BE2C (cell line): ENCODE results near the gene RAD18.

Source experiments
- DNase-seq: peaks from one replicate; pipeline ENCODE4 v3.0.0-alpha.2; 2020
- H3K27me3 ChIP-seq: fragments of 250-450 bp; sonication (Bioruptor Pico); 2 replicates; pipeline ENCODE4 v1.5.1; 2020; ENCODE audit warnings: mild to moderate bottlenecking
- H3K36me3 ChIP-seq: fragments of 250-450 bp; sonication (Bioruptor Pico); 2 replicates; pipeline ENCODE4 v1.5.1; 2020; ENCODE audit warnings: mild to moderate bottlenecking
- H3K4me1 ChIP-seq: fragments of 250-450 bp; sonication (Bioruptor Pico); 2 replicates; pipeline ENCODE4 v1.5.1; 2020
- H3K4me3 ChIP-seq: 2 replicates; pipeline ENCODE4 v1.5.1; 2011; ENCODE audit warnings: low read depth, low read length
- H3K9me3 ChIP-seq: fragments of 250-450 bp; sonication (Bioruptor Pico); 2 replicates; pipeline ENCODE4 v1.5.1; 2020
- TF ChIP-seq, protein P1 (sequence below): IDR thresholded peaks from 2 replicates; pipeline ENCODE4 v1.5.1; 2012; ENCODE audit warnings: mild to moderate bottlenecking, low read depth, low read length

The RAD18 gene

DNA sequence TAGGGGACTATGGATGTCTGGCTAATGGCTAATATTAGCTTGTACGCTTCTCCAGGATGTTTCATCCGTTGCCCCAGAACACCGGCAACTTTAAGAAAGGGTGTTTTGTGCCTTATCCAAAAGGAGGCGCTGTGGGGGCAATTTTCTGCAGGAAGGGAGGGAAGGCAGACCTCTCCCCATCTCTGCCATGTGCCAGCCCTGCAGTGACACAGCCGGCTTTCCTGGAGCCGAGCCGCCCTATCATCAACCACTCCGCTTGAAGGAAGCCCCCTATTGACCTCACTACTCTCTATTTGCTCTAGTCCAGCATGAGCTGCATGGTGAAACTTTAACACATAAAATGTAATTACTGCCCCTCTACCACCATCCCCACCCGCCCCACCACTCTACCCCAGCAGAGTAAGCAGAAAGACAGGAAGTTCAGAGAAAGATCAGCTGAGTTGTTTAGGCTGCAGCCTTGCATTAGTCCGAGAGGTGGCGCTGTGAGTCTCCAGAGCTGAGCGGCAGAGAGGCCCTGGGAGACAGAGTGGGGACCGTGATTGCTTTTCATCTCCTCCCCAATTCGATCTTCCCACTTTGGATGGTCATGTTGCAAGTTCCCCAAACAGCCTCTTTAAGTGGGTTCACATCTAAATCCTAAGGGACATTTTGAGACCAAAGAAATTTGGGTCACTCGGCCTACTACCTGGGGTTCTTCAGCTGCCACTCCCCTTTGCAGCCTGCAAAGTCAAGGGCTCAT lies 24.5 kb upstream of the RAD18 start:
- no peaks in the 10 kb centered on the region for H3K27me3 ChIP-seq
- H3K4me3 ChIP-seq, result no peak overlapping the region
- H3K36me3 ChIP-seq, result no peaks in the 10 kb centered on the region
- no peaks in the 10 kb centered on the region for H3K4me1 ChIP-seq
- DNase-seq, result peak; percentile 55
- H3K9me3 ChIP-seq, result no peaks in the 10 kb centered on the region
- TF ChIP-seq, protein P1, sequence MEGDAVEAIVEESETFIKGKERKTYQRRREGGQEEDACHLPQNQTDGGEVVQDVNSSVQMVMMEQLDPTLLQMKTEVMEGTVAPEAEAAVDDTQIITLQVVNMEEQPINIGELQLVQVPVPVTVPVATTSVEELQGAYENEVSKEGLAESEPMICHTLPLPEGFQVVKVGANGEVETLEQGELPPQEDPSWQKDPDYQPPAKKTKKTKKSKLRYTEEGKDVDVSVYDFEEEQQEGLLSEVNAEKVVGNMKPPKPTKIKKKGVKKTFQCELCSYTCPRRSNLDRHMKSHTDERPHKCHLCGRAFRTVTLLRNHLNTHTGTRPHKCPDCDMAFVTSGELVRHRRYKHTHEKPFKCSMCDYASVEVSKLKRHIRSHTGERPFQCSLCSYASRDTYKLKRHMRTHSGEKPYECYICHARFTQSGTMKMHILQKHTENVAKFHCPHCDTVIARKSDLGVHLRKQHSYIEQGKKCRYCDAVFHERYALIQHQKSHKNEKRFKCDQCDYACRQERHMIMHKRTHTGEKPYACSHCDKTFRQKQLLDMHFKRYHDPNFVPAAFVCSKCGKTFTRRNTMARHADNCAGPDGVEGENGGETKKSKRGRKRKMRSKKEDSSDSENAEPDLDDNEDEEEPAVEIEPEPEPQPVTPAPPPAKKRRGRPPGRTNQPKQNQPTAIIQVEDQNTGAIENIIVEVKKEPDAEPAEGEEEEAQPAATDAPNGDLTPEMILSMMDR, result peak; percentile 68

DNA sequence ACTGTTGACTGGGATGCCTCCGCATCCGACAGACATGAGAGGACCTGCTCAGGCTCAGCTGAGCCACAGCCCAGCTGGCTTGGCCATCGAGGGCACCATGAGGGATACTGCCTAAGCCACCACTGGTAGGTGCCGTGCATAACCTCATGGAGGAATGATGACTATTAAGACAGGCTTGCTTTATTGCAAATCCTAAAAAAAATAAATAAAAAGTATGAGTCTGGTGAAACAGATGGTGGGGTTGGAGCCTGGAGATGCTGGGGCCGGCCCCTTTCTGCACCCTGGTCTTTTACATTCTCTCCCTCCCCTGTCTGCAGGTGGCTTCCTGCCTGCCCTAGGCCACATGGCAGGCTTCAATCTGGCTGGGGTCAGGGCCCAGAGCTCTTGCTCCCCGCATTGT lies 24.0 kb upstream of the RAD18 start:
- H3K4me3 ChIP-seq, result no peak overlapping the region
- no peak for DNase-seq
- H3K4me1 ChIP-seq, result no peaks in the 10 kb centered on the region
- no peaks in the 10 kb centered on the region for H3K9me3 ChIP-seq
- TF ChIP-seq, protein P1, result no peak
- no peaks in the 10 kb centered on the region for H3K27me3 ChIP-seq
- no peaks in the 10 kb centered on the region for H3K36me3 ChIP-seq

DNA sequence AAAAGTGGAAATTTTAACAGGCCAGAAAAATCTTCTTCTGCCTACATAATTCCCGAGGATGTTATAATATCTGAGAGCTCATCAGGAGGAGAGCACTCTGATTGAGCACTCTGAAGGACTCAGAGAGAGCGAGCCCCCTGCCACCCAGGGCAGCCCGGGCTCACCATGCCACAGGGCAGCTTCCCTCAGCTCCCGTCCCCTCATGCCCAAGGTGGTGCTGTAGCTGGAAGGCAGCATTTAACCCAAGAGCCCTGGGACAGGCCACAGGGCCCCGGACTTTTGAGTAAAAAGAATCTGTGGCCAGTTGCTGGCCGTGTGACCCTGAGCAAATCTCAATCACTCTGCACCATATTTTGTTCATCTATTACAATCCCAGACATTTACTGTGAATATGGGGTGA lies 23.5 kb upstream of the RAD18 start:
- Histone ChIP-seq H3K27me3 (no peaks in the 10 kb centered on the region), H3K4me3 (no peak overlapping the region)
- TF ChIP-seq, protein P1, result no peak

DNA sequence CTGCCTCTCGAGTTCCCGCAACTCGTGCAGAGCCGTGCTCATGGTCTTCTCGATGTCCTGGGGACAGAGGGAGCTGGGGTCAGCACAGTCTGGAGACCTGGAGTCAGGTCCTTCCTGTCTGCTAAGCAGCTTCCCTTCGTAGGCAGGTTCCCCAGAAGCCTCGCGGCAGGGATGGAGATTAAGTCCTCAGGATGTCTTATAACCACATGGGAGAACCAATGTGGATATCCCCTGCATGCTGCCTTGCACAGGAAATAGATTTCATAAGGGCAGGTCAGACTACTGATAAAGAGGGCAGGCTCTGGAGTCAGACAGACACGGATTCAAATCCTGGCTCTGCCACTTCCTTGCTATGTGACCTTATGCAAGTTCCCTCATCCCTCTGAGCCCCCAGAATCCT lies 22.6 kb upstream of the RAD18 start:
- no peak for DNase-seq
- TF ChIP-seq, protein P1, result no peak
- Histone ChIP-seq H3K9me3 (no peaks in the 10 kb centered on the region), H3K36me3 (no peaks in the 10 kb centered on the region), H3K4me1 (no peaks in the 10 kb centered on the region), H3K4me3 (no peak overlapping the region), H3K27me3 (no peaks in the 10 kb centered on the region)

More for the DNA sequence above, 23.5 kb upstream of the RAD18 start:
- Histone ChIP-seq H3K4me1 (no peaks in the 10 kb centered on the region), H3K9me3 (no peaks in the 10 kb centered on the region), H3K36me3 (no peaks in the 10 kb centered on the region)
- DNase-seq, result no peak

DNA sequence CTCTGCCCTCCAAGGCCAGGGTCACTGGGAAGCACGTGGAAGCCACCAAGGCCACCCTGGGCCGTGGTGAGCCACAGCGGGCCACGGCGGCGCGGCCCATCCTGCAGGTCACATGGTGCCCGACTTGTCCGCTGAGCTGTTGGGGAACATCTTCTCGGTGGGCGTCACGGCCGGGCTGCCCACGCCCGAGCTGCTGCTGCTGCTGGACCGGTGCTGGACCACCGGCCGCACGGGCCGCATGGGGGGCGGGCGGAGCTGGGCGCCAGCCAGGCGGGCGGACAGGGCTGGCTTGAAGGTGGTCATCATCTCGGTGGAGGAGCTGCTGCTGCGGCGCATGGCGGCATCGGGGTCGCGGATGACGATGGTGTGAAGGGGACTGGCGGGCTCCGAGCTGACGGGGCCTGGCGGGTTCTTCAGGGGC lies 22.1 kb upstream of the RAD18 start:
- Histone ChIP-seq H3K4me3 (no peak overlapping the region), H3K27me3 (no peaks in the 10 kb centered on the region), H3K36me3 (no peaks in the 10 kb centered on the region), H3K9me3 (no peaks in the 10 kb centered on the region), H3K4me1 (no peaks in the 10 kb centered on the region)
- DNase-seq, result no peak
- TF ChIP-seq, protein P1, result no peak

DNA sequence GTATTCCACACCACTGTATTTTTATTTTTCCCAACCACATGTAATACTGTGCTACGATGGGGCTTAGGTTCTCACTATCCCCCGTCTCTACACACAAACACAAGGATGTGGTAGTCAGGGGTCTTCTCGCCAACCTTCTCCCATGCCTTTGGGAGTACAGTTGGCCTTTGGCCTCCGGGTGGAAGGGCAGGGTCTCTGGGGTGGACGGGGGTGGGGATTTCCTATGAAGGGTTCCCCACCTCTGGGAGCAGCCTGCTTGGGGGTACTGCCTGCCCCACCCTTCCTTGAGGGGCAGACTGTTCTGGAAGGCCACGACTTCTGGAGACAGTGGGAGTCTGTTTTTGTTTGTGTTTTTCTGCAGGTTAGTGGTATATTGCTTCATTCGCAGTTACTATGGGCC lies 21.3 kb upstream of the RAD18 start:
- H3K36me3 ChIP-seq, result no peaks in the 10 kb centered on the region
- no peaks in the 10 kb centered on the region for H3K4me1 ChIP-seq
- no peak for DNase-seq
- no peaks in the 10 kb centered on the region for H3K27me3 ChIP-seq
- H3K9me3 ChIP-seq, result no peaks in the 10 kb centered on the region
- no peak overlapping the region for H3K4me3 ChIP-seq
- TF ChIP-seq, protein P1, result no peak
